GM23338 (cell line): ENCODE results near the gene ZNF276. TPM values are rescaled to one million over a fixed set of nuclear protein-coding genes. Genes with fewer than 3 reads are reported as not detected.

Experiments
- ATAC-seq: fragments of 200-7000 bp; cut with Tn5 transposase; 3 replicates; pipeline ENCODE4 v1.9.1; 2020
- DNase-seq: peaks from one replicate; pipeline ENCODE4 v3.0.0-alpha.2; 2015; ENCODE audit warnings: low spot score
- H2AFZ ChIP-seq: fragments of 200-600 bp; sonication (generic); 2 replicates; pipeline ENCODE4 v1.8.0; 2016; ENCODE audit warnings: antibody characterized with exemption, mild to moderate bottlenecking, moderate library complexity
- H3F3A ChIP-seq: fragments of 200-600 bp; sonication (generic); replicated peaks from 2 replicates; pipeline ENCODE4 v1.8.0; 2017; ENCODE audit warnings: antibody characterized with exemption, mixed run types, low read depth
- H3K27ac ChIP-seq: fragments of 200-600 bp; sonication (generic); 2 replicates; pipeline ENCODE4 v1.6.1; 2016; ENCODE audit warnings: low read depth
- H3K27me3 ChIP-seq: fragments of 200-600 bp; sonication (generic); 2 replicates; pipeline ENCODE4 v1.8.0; 2016; ENCODE audit warnings: mild to moderate bottlenecking, mixed run types, moderate library complexity; ENCODE audit not compliant: insufficient read depth
- H3K36me3 ChIP-seq: fragments of 200-600 bp; sonication (generic); 2 replicates; pipeline ENCODE4 v1.8.0; 2016; ENCODE audit warnings: mild to moderate bottlenecking; ENCODE audit not compliant: insufficient read depth
- H3K4me1 ChIP-seq: fragments of 200-600 bp; sonication (generic); 2 replicates; pipeline ENCODE4 v1.8.0; 2016; ENCODE audit warnings: mild to moderate bottlenecking, moderate library complexity; ENCODE audit not compliant: insufficient read depth
- H3K4me2 ChIP-seq: fragments of 200-600 bp; sonication (generic); 2 replicates; pipeline ENCODE4 v1.7.1; 2017; ENCODE audit warnings: mixed run types
- H3K4me3 ChIP-seq: fragments of 200-600 bp; sonication (generic); 2 replicates; pipeline ENCODE4 v1.6.1; 2016; ENCODE audit warnings: mixed run types
- H3K79me2 ChIP-seq: fragments of 200-600 bp; sonication (generic); replicated peaks from 2 replicates; pipeline ENCODE4 v1.8.0; 2017; ENCODE audit warnings: mild to moderate bottlenecking; ENCODE audit not compliant: insufficient read depth
- H3K9me2 ChIP-seq: fragments of 200-600 bp; sonication (generic); 2 replicates; pipeline ENCODE4 v1.8.0; 2017; ENCODE audit not compliant: insufficient read depth
- H4K20me1 ChIP-seq: fragments of 200-600 bp; sonication (generic); replicated peaks from 2 replicates; pipeline ENCODE4 v1.8.0; 2017; ENCODE audit warnings: mild to moderate bottlenecking; ENCODE audit not compliant: insufficient read depth
- H3K27ac Mint-ChIP-seq: 2 replicates; pipeline ENCODE4 v1.8.0; 2020; ENCODE audit warnings: inconsistent platforms, mild to moderate bottlenecking, moderate library complexity, mixed read lengths
- H3K27me3 Mint-ChIP-seq: 3 replicates; pipeline ENCODE4 v1.8.0; 2022; ENCODE audit warnings: low read depth, mild to moderate bottlenecking, moderate library complexity, mixed read lengths, inconsistent platforms; ENCODE audit not compliant: insufficient read depth, poor library complexity
- H3K36me3 Mint-ChIP-seq: 3 replicates; pipeline ENCODE4 v1.8.0; 2021; ENCODE audit warnings: low read depth, mild to moderate bottlenecking, inconsistent platforms, moderate library complexity, mixed read lengths
- H3K4me1 Mint-ChIP-seq: 3 replicates; pipeline ENCODE4 v1.8.0; 2020; ENCODE audit warnings: mild to moderate bottlenecking, inconsistent platforms, mixed read lengths
- H3K4me3 Mint-ChIP-seq: 3 replicates; pipeline ENCODE4 v1.8.0; 2021; ENCODE audit warnings: moderate library complexity, mild to moderate bottlenecking, inconsistent platforms, mixed read lengths
- H3K9me3 Mint-ChIP-seq: 3 replicates; pipeline ENCODE4 v1.8.0; 2020; ENCODE audit warnings: moderate library complexity, mild to moderate bottlenecking, inconsistent platforms, mixed read lengths
- CREB1 ChIP-seq: fragments of 250-450 bp; sonication (Bioruptor Pico); IDR thresholded peaks from 2 replicates; pipeline ENCODE4 v1.5.0; 2020; ENCODE audit warnings: low read depth, mild to moderate bottlenecking, moderate library complexity
- CTCF ChIP-seq, 2 experiments: fragments of 200-600 bp in 1 of 2; sonication (generic) in 1 of 2; conservative IDR thresholded peaks; 2 replicates each; pipeline versions ENCODE4 v1.5.1 to v1.6.1; 2016 to 2017; ENCODE audit warnings: antibody characterized with exemption in 2 of 2, low read depth in 2 of 2, mild to moderate bottlenecking in 2 of 2, moderate library complexity in 1 of 2
- EZH2 ChIP-seq: fragments of 200-600 bp; sonication (generic); IDR thresholded peaks from one replicate; pipeline ENCODE4 v1.8.0; 2017; ENCODE audit warnings: antibody characterized with exemption, mild to moderate bottlenecking, low read depth; ENCODE audit not compliant: unreplicated experiment
- NANOG ChIP-seq: IDR thresholded peaks from 2 replicates; pipeline ENCODE4 v1.6.1; 2016; ENCODE audit warnings: antibody characterized with exemption, borderline replicate concordance
- POLR2AphosphoS5 ChIP-seq: IDR thresholded peaks from 2 replicates; pipeline ENCODE4 v1.6.1; 2016; ENCODE audit warnings: antibody characterized with exemption, low read depth
- REST ChIP-seq: IDR thresholded peaks from one replicate; pipeline ENCODE4 v1.6.1; 2018; ENCODE audit warnings: antibody characterized with exemption; ENCODE audit not compliant: unreplicated experiment
- ZNF114 ChIP-seq: fragments of 250-450 bp; sonication (Bioruptor Pico); IDR thresholded peaks from 2 replicates; pipeline ENCODE4 v1.5.0; 2020; ENCODE audit warnings: mild to moderate bottlenecking, moderate library complexity
- ZNF331 ChIP-seq: fragments of 250-450 bp; sonication (Bioruptor Pico); IDR thresholded peaks from 2 replicates; pipeline ENCODE4 v1.5.0; 2020; ENCODE audit warnings: low read depth, mild to moderate bottlenecking, moderate library complexity
- polyA plus RNA-seq: library from polyadenylated mRNA; unstranded; fragments of >200 nt; fragmentation: Nextera tagmentation; extraction: Ambion mirVana; gene quantifications from 2 replicates; pipeline ENCODE4 v1.2.1, GENCODE V29; 2016
- total RNA-seq: library from RNA; depleted of rRNA; stranded (reverse); fragments of >200 nt; shearing (Covaris generic); gene quantifications from 2 replicates; pipeline ENCODE4 v1.2.3, GENCODE V29; 2014

The ZNF276 gene
- total and polyA plus RNA-seq, 2 experiments from 2014 or later = 3.4 to 15.6 TPM

DNA sequence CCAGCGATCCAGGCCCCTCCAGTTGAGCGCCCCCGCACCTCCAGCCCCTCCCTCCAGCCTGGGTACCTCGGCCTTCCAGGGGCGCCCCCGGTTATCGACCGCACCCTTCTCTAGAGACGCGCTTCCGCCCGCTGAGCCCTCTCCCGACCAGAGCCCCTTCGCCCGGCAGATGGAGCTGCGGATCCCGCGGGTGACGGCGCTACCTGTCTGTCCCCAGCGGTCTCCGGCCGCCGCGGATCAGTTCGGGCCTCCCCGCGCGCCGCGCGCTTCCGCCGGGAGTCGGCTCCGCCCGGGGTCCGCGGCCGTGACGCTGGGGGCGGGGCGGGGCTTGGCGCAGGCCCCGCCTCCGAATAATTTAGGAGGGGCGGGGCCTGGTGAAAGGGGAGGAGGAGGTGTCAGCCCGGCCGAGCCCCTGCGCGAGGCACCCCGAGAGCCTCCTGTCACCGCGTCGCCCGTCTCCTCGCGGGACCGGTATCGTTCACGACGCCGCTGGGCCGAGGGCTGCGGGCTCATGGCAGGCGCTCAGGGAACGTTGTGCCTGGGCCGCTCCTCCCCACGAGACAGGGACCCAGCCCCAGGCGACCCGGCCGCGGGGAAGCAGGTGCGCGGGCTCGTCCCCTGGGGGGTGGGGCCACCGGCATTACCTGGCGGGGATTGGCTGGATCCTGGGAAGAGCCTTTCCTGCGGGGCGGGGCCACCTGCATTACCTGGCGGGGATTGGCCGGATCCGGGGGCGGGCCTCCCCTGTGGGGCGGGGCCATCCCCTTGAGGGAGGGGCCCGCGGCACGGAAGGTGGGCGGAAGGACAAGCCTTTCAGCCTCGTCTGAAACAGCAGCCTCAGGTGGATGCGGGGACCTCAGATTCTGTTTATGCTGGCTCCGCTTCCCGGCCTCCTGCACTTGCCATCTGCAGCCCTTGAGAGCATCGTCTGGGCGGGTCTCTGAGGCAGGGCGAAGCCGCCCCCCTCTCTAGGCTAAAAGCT, 19.6 kb upstream of the ZNF276 start, which contains the start of gene SPATA2L:
SPATA2L (minus strand) TSS at position 281 of the 982 bp plus-strand sequence. CDS start 473 bp downstream, outside the sequence.
- H3K4me3 Mint-ChIP-seq = peak within 1 kb of the TSS; percentile 70
- H3K27ac Mint-ChIP-seq = no peak within 1 kb of the TSS

More for the DNA sequence above, 19.6 kb upstream of the ZNF276 start, which contains the start of gene SPATA2L:
- Mint-ChIP-seq H3K36me3 (peaks cover 6% of the 10 kb centered on the region), H3K4me1 (peaks cover 9% of the 10 kb centered on the region; the same call in 2 of the 3 replicates), H3K27me3 (peaks cover 32% of the 10 kb centered on the region), H3K9me3 (no peaks in the 10 kb centered on the region)
- Histone ChIP-seq H3K27me3 (peaks cover 23% of the 10 kb centered on the region; the same call in 1 of the 2 replicates), H3K27ac (no peak within 1 kb of the TSS), H3F3A (peaks cover 17% of the 10 kb centered on the region; the same call in 1 of the 2 replicates), H4K20me1 (peaks cover 4% of the 10 kb centered on the region), H3K36me3 (no peaks in the 10 kb centered on the region), H3K79me2 (no peaks in the 10 kb centered on the region), H3K4me1 (peaks cover 11% of the 10 kb centered on the region; the same call in 1 of the 2 replicates), H3K4me3 (peak within 1 kb of the TSS; percentile 77), H2AFZ (peak within 1 kb of the TSS; percentile 94), H3K9me2 (no peaks in the 10 kb centered on the region), H3K4me2 (peak within 1 kb of the TSS; percentile 97)
- peak; percentile 73 for TF ChIP-seq CREB1
- no peak for TF ChIP-seq ZNF331
- no peak for TF ChIP-seq ZNF114 (CRISPR knock-in tag)
- TF ChIP-seq NANOG = no peak
- peak in 1 of 2 experiments; percentile 29; a peak in 2 of 4 replicates for TF ChIP-seq CTCF (conservative IDR thresholded peaks at IDR 0.05; ENCODE audit: low read depth in 2 of 2)
- TF ChIP-seq POLR2AphosphoS5 = peak; percentile 70
- no peak for TF ChIP-seq REST
- TF ChIP-seq EZH2 = no peak
- DNase-seq (peak; percentile 98), ATAC-seq (peak; percentile 49)
